ENCODE measurements around the gene TPRA1. TPM values are rescaled to one million over a fixed set of nuclear protein-coding genes. Genes with fewer than 3 reads are reported as not detected.

The TPRA1 gene
- polyA plus RNA-seq, 2 of the 4 experiments (the other 2 are of a cell fraction): 13.5 to 19.5 TPM

DNA sequence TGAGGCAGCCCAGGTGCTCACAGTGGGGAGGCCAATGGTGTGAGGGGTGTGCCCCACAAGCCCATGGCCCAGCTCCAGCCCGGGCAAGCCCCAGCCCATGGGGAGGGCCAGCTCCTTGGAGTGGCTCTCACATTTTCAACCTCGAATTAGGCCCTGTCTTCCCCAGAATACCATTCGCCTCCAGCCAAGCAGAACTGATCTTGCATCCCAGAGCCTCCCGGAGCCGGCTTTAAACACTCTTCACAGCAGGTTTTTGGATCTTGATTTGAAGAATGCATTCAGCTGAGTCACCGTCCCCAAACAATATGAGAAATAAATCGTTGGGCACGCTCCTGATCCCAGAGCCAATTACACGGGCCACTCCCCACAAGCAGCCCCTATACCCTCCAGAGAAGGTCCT lies 23.7 kb downstream of the TPRA1 start:
- ATAC-seq (no peak), FAIRE-seq (no peak), DNase-seq (ENCODE audit: low read depth in 1 of 2, low spot score in 1 of 2) (no peak)
- no peak for TF ChIP-seq CEBPB (IDR thresholded peaks at IDR 0.05)
- TF ChIP-seq GATA3 (IDR thresholded peaks at IDR 0.05; ENCODE audit: borderline replicate concordance): no peak
- TF ChIP-seq RARB (CRISPR knock-in tag; IDR thresholded peaks at IDR 0.05): no peak
- TF ChIP-seq ZSCAN20 (CRISPR knock-in tag; IDR thresholded peaks at IDR 0.05): no peak
- no peak for TF ChIP-seq EHMT2 (IDR thresholded peaks at IDR 0.05; ENCODE audit: low read depth)
- TF ChIP-seq, protein P1, sequence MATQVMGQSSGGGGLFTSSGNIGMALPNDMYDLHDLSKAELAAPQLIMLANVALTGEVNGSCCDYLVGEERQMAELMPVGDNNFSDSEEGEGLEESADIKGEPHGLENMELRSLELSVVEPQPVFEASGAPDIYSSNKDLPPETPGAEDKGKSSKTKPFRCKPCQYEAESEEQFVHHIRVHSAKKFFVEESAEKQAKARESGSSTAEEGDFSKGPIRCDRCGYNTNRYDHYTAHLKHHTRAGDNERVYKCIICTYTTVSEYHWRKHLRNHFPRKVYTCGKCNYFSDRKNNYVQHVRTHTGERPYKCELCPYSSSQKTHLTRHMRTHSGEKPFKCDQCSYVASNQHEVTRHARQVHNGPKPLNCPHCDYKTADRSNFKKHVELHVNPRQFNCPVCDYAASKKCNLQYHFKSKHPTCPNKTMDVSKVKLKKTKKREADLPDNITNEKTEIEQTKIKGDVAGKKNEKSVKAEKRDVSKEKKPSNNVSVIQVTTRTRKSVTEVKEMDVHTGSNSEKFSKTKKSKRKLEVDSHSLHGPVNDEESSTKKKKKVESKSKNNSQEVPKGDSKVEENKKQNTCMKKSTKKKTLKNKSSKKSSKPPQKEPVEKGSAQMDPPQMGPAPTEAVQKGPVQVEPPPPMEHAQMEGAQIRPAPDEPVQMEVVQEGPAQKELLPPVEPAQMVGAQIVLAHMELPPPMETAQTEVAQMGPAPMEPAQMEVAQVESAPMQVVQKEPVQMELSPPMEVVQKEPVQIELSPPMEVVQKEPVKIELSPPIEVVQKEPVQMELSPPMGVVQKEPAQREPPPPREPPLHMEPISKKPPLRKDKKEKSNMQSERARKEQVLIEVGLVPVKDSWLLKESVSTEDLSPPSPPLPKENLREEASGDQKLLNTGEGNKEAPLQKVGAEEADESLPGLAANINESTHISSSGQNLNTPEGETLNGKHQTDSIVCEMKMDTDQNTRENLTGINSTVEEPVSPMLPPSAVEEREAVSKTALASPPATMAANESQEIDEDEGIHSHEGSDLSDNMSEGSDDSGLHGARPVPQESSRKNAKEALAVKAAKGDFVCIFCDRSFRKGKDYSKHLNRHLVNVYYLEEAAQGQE (IDR thresholded peaks at IDR 0.05): no peak
- TF ChIP-seq, protein P2, sequence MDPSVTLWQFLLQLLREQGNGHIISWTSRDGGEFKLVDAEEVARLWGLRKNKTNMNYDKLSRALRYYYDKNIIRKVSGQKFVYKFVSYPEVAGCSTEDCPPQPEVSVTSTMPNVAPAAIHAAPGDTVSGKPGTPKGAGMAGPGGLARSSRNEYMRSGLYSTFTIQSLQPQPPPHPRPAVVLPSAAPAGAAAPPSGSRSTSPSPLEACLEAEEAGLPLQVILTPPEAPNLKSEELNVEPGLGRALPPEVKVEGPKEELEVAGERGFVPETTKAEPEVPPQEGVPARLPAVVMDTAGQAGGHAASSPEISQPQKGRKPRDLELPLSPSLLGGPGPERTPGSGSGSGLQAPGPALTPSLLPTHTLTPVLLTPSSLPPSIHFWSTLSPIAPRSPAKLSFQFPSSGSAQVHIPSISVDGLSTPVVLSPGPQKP (IDR thresholded peaks at IDR 0.05; ENCODE audit: low read depth, low read length): no peak
- TF ChIP-seq TP53 (CRISPR knock-in tag; IDR thresholded peaks at IDR 0.05): no peak
- no peak for TF ChIP-seq FOXS1 (CRISPR knock-in tag; IDR thresholded peaks at IDR 0.05)
- no peak for TF ChIP-seq MYC (IDR thresholded peaks at IDR 0.05; ENCODE audit: borderline replicate concordance, low read length)
- no peak for TF ChIP-seq ZNF302 (CRISPR knock-in tag; IDR thresholded peaks at IDR 0.05)
- TF ChIP-seq NFE2L2 (conservative IDR thresholded peaks at IDR 0.05; ENCODE audit: low read length): no peak
- TF ChIP-seq, protein P3, sequence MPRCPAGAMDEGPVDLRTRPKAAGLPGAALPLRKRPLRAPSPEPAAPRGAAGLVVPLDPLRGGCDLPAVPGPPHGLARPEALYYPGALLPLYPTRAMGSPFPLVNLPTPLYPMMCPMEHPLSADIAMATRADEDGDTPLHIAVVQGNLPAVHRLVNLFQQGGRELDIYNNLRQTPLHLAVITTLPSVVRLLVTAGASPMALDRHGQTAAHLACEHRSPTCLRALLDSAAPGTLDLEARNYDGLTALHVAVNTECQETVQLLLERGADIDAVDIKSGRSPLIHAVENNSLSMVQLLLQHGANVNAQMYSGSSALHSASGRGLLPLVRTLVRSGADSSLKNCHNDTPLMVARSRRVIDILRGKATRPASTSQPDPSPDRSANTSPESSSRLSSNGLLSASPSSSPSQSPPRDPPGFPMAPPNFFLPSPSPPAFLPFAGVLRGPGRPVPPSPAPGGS (IDR thresholded peaks at IDR 0.05): no peak
- no peak for TF ChIP-seq HEYL (CRISPR knock-in tag; IDR thresholded peaks at IDR 0.05)
- TF ChIP-seq, protein P4, sequence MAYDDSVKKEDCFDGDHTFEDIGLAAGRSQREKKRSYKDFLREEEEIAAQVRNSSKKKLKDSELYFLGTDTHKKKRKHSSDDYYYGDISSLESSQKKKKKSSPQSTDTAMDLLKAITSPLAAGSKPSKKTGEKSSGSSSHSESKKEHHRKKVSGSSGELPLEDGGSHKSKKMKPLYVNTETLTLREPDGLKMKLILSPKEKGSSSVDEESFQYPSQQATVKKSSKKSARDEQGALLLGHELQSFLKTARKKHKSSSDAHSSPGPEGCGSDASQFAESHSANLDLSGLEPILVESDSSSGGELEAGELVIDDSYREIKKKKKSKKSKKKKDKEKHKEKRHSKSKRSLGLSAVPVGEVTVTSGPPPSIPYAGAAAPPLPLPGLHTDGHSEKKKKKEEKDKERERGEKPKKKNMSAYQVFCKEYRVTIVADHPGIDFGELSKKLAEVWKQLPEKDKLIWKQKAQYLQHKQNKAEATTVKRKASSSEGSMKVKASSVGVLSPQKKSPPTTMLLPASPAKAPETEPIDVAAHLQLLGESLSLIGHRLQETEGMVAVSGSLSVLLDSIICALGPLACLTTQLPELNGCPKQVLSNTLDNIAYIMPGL (CRISPR knock-in tag; IDR thresholded peaks at IDR 0.05; ENCODE audit: borderline replicate concordance): no peak
- CTCF ChIA-PET: interaction anchor here (3.7 kb wide), 1 partner anchor 8 kb away, joined by 15 read pairs; no protein-coding TSS in a partner anchor
- Histone ChIP-seq H3K4me2 (no peak overlapping the region), H3K4me1 (no peaks in the 10 kb centered on the region), H3K9me3 (no peaks in the 10 kb centered on the region), H3K27ac (no peak overlapping the region), H3K4me3 (no peak overlapping the region)
- WGBS (ENCODE audit: missing lambda C conversion rate): 69% methylated on average over 8 of the region's 9 CpGs
- POLR2A ChIA-PET: no interaction called here

DNA sequence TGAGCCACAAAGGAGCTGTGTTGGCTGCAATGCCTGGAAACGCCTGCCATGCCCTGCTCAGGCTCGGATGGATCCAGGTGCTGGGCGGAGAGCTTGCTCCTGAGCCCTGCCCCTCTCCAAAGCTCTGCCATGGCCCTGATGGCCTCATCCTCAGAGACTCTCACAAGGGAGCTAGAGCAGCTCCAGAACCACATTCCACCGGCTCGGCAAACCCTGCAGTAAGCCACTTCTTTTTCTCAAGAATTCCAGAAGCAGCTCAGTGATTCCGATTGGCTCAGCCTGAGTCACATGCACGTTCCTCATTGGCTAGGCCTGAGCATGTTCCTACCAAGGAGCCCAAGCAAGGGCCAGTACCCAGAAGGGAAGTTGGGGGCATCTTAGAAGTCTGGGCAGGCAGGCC lies 24.8 kb downstream of the TPRA1 start:
- WGBS (ENCODE audit: missing lambda C conversion rate): 33% methylated on average over 4 of the region's 7 CpGs
- no peak overlapping the region for H3K4me2 ChIP-seq
- ATAC-seq (peak; percentile 17 to 55; a peak in 3 of 6 replicates), DNase-seq (ENCODE audit: low read depth in 1 of 2, low spot score in 1 of 2) (no peak), FAIRE-seq (no peak)
- H3K4me3 ChIP-seq: no peak overlapping the region
- no peak overlapping the region for H3K27ac ChIP-seq
- no peak for TF ChIP-seq SMC3 (IDR thresholded peaks at IDR 0.05)
- no peak for TF ChIP-seq HOXB13 (CRISPR knock-in tag; IDR thresholded peaks at IDR 0.05; ENCODE audit: low read depth)
- no peak for TF ChIP-seq NR3C1 (IDR thresholded peaks at IDR 0.05)
- TF ChIP-seq, protein P5, sequence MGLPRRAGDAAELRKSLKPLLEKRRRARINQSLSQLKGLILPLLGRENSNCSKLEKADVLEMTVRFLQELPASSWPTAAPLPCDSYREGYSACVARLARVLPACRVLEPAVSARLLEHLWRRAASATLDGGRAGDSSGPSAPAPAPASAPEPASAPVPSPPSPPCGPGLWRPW (IDR thresholded peaks at IDR 0.05): no peak
- TF ChIP-seq, protein P3 (IDR thresholded peaks at IDR 0.05): no peak
- TF ChIP-seq CHD4 (IDR thresholded peaks at IDR 0.05; ENCODE audit: borderline replicate concordance): no peak
- TF ChIP-seq EHF (CRISPR knock-in tag; IDR thresholded peaks at IDR 0.05): no peak
- no peak for TF ChIP-seq EP300 (IDR thresholded peaks at IDR 0.05)
- no peak for TF ChIP-seq RCOR1 (IDR thresholded peaks at IDR 0.05; ENCODE audit: low read depth, low read length)
- TF ChIP-seq ZSCAN20 (CRISPR knock-in tag; IDR thresholded peaks at IDR 0.05): no peak
- TF ChIP-seq, protein P2 (IDR thresholded peaks at IDR 0.05; ENCODE audit: low read depth, low read length): no peak
- ChIA-PET POLR2A (no interaction called here), CTCF (interaction anchor here (3.7 kb wide), 1 partner anchor 9 kb away, joined by 15 read pairs; no protein-coding TSS in a partner anchor)
- no peaks in the 10 kb centered on the region for H3K9me3 ChIP-seq
- H3K4me1 ChIP-seq: no peaks in the 10 kb centered on the region

All from A549 (cell line).